Mesendoderm (in vitro differentiated cells): ENCODE measurements around the gene EPHB2.

Experiments used
- DNase-seq: peaks from one replicate; pipeline ENCODE4 v3.0.0; 2013
- H2AK5ac ChIP-seq: 2 replicates; pipeline ENCODE4 v1.6.1; 2013; ENCODE audit warnings: low read length, inconsistent platforms
- H2BK120ac ChIP-seq: 2 replicates; pipeline ENCODE4 v1.6.1; 2013; ENCODE audit warnings: low read depth, mild to moderate bottlenecking, low read length, moderate library complexity, mixed read lengths
- H2BK15ac ChIP-seq: replicated peaks from 2 replicates; pipeline ENCODE4 v1.6.1; 2013; ENCODE audit warnings: low read depth, mild to moderate bottlenecking, moderate library complexity
- H2BK5ac ChIP-seq: 2 replicates; pipeline ENCODE4 v1.6.1; 2013; ENCODE audit warnings: low read length, inconsistent platforms
- H3K18ac ChIP-seq: 2 replicates; pipeline ENCODE4 v1.6.1; 2013; ENCODE audit warnings: mild to moderate bottlenecking, low read length, mixed read lengths
- H3K23ac ChIP-seq: one replicate; pipeline ENCODE4 v1.6.1; 2013; ENCODE audit warnings: low read length
- H3K27ac ChIP-seq: 2 replicates; pipeline ENCODE4 v1.5.1; 2013; ENCODE audit warnings: low read depth, mild to moderate bottlenecking, inconsistent platforms, low read length, moderate library complexity
- H3K27me3 ChIP-seq: 2 replicates; pipeline ENCODE4 v1.6.1; 2013; ENCODE audit warnings: low read length, control low read depth, mild to moderate bottlenecking, inconsistent platforms; ENCODE audit not compliant: insufficient read depth, poor library complexity
- H3K36me3 ChIP-seq: 2 replicates; pipeline ENCODE4 v1.6.1; 2013; ENCODE audit warnings: low read length, inconsistent platforms; ENCODE audit not compliant: control insufficient read depth, insufficient read depth
- H3K4ac ChIP-seq: one replicate; pipeline ENCODE4 v1.6.1; 2013; ENCODE audit warnings: low read depth, mild to moderate bottlenecking, low read length, moderate library complexity
- H3K4me1 ChIP-seq: 2 replicates; pipeline ENCODE4 v1.6.1; 2013; ENCODE audit warnings: low read depth, low read length, inconsistent platforms; ENCODE audit not compliant: control insufficient read depth
- H3K4me2 ChIP-seq: 2 replicates; pipeline ENCODE4 v1.6.1; 2013; ENCODE audit warnings: low read length
- H3K4me3 ChIP-seq: 2 replicates; pipeline ENCODE4 v1.5.1; 2013; ENCODE audit warnings: mild to moderate bottlenecking, low read length
- H3K56ac ChIP-seq: one replicate; pipeline ENCODE4 v1.6.1; 2013; ENCODE audit warnings: low read length
- H3K79me1 ChIP-seq: 2 replicates; pipeline ENCODE4 v1.6.1; 2013; ENCODE audit warnings: low read length, inconsistent platforms
- H3K79me2 ChIP-seq: 2 replicates; pipeline ENCODE4 v1.6.1; 2013; ENCODE audit warnings: mild to moderate bottlenecking, low read length; ENCODE audit not compliant: control insufficient read depth, insufficient read depth
- H3K9ac ChIP-seq: 2 replicates; pipeline ENCODE4 v1.6.1; 2013; ENCODE audit warnings: low read length, inconsistent platforms
- H4K5ac ChIP-seq: one replicate; pipeline ENCODE4 v1.6.1; 2013; ENCODE audit warnings: low read length
- H4K8ac ChIP-seq: one replicate; pipeline ENCODE4 v1.6.1; 2013; ENCODE audit warnings: low read depth, mild to moderate bottlenecking, control low read depth, low read length, moderate library complexity
- WGBS: extraction: QIAGEN DNeasy Blood & Tissue Kit; methylation state at CpG from one replicate; pipeline ENCODE4 v1.1.7; 2013; ENCODE audit warnings: low lambda C conversion rate, missing lambda C conversion rate; ENCODE audit not compliant: insufficient coverage; ENCODE audit errors: extremely low coverage; 5-methylcytosine and 5-hydroxymethylcytosine counted together

The EPHB2 gene

DNA sequence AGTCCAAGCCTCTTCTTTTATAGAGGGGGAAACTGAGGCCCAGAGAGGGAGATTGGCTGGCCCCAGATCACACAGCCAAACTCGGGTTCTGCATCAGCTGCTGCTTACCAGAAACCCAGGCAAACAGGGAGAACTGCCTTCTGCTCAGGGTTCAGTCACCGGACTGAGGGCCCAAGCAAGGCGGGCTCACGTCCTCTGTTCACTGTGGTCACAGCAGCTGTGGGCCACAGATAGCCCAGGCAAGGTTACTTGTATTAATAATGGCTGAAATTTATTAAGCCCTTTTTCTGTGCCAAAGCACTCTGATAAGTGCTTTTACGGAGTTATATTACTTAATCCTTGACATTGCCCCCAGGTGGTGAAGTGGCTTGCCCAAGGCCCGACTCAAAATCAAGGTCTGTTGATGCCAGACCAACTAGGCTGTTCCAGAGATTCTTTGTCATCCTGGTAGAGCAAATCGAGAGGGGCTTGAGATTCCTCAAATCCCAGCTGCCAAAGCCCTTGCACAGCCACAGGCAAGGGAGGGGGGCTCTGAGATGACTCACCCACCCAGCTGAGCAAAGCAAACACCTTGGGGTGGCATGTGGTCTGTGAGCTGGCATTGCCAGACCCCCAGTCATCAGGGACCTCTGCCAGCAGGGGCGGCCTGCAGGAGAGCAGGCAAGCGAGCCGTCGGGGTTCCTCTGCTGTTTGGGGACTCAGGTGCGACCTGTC is 36.5 kb downstream of the EPHB2 start:
- Histone ChIP-seq H3K79me2 (no peaks in the 10 kb centered on the region), H2BK5ac (no peak overlapping the region), H4K5ac (no peak overlapping the region), H3K27ac (no peak overlapping the region), H3K4me3 (no peak overlapping the region), H3K4me1 (peaks cover 9% of the 10 kb centered on the region), H4K8ac (no peak overlapping the region), H3K79me1 (no peaks in the 10 kb centered on the region), H3K27me3 (no peaks in the 10 kb centered on the region), H2AK5ac (no peak overlapping the region), H3K4ac (no peak overlapping the region), H3K56ac (no peak overlapping the region), H3K9ac (no peak overlapping the region), H3K4me2 (no peak overlapping the region), H3K36me3 (no peaks in the 10 kb centered on the region), H2BK120ac (no peak overlapping the region), H3K23ac (no peak overlapping the region), H3K18ac (no peak overlapping the region), H2BK15ac (no peak overlapping the region)
- no peak for DNase-seq
- no CpG with 5 or more reads among the region's 12 CpGs for whole genome bisulfite sequencing

DNA sequence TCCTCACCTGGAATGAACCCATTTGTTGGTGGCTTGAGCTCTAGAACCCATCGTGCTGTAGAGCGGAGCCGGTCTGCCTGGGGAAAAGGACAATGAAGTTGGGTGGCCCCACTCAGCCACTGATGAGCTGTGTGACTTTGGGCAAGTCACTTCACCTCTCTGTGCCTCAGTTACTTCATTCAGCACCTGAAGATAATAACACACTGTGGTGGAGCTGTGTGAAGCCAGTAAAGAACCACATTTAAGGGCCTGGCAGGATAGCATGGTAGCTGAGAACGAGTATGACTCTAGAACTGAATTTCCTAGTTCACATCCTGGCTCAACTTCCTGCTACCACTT is 37.1 kb downstream of the EPHB2 start:
- no peaks in the 10 kb centered on the region for H3K36me3 ChIP-seq
- DNase-seq: no peak
- H3K18ac ChIP-seq: no peak overlapping the region
- no peak overlapping the region for H3K56ac ChIP-seq
- no peak overlapping the region for H3K9ac ChIP-seq
- no peak overlapping the region for H2AK5ac ChIP-seq
- no peak overlapping the region for H3K4me2 ChIP-seq
- no peak overlapping the region for H3K27ac ChIP-seq
- no peaks in the 10 kb centered on the region for H3K79me2 ChIP-seq
- H4K5ac ChIP-seq: no peak overlapping the region
- H3K23ac ChIP-seq: no peak overlapping the region
- H2BK5ac ChIP-seq: no peak overlapping the region
- H3K27me3 ChIP-seq: no peaks in the 10 kb centered on the region
- no peak overlapping the region for H2BK15ac ChIP-seq
- H2BK120ac ChIP-seq: no peak overlapping the region
- no peaks in the 10 kb centered on the region for H3K79me1 ChIP-seq
- H3K4ac ChIP-seq: no peak overlapping the region
- WGBS: no CpG with 5 or more reads among the region's 4 CpGs
- no peak overlapping the region for H3K4me3 ChIP-seq
- no peak overlapping the region for H4K8ac ChIP-seq
- H3K4me1 ChIP-seq: peaks cover 9% of the 10 kb centered on the region

DNA sequence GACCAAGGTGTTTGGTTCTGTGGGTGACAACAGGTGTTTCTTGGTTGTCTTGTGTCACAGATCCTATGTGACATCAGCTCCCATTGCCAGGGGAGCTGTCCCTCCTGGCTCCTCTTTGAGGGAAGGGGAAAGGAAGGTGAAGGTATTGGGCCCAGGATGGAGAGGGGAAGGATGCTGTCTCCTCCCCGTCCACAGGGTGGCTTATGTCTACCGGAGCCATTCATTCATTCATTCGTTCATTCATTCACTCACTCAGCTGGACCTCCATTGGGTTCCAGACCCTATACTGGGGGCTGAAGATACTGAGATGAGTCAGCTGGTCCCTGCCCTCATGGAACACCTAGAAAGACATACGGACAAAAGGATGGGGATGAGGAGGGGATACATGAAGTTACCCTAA is 38.9 kb downstream of the EPHB2 start:
- WGBS: no CpG with 5 or more reads among the region's 4 CpGs
- Histone ChIP-seq H2BK120ac (no peak overlapping the region), H3K4me3 (no peak overlapping the region), H3K9ac (no peak overlapping the region), H3K4ac (no peak overlapping the region), H3K56ac (no peak overlapping the region), H3K79me2 (no peaks in the 10 kb centered on the region), H3K4me1 (peaks cover 9% of the 10 kb centered on the region), H2BK5ac (no peak overlapping the region), H3K36me3 (no peaks in the 10 kb centered on the region), H3K27ac (no peak overlapping the region), H3K4me2 (no peak overlapping the region), H4K8ac (no peak overlapping the region), H3K23ac (no peak overlapping the region), H3K27me3 (no peaks in the 10 kb centered on the region), H3K79me1 (no peaks in the 10 kb centered on the region), H2BK15ac (no peak overlapping the region), H3K18ac (no peak overlapping the region), H2AK5ac (no peak overlapping the region), H4K5ac (no peak overlapping the region)
- DNase-seq: no peak

GRCh38 chr1:22749919-22750684 is 39.5 kb downstream of the EPHB2 start:
- H3K18ac ChIP-seq: no peak overlapping the region
- H3K23ac ChIP-seq: no peak overlapping the region
- H3K27me3 ChIP-seq: no peaks in the 10 kb centered on the region
- no peak overlapping the region for H4K8ac ChIP-seq
- H3K4ac ChIP-seq: no peak overlapping the region
- H2BK5ac ChIP-seq: no peak overlapping the region
- no peak overlapping the region for H4K5ac ChIP-seq
- H2BK15ac ChIP-seq: no peak overlapping the region
- H3K27ac ChIP-seq: peak overlapping the region; percentile 33
- no peak overlapping the region for H3K4me2 ChIP-seq
- H2AK5ac ChIP-seq: no peak overlapping the region
- DNase-seq: peak; percentile 81
- no peaks in the 10 kb centered on the region for H3K79me2 ChIP-seq
- no peak overlapping the region for H3K4me3 ChIP-seq
- H3K56ac ChIP-seq: peak overlapping the region; percentile 57
- H3K9ac ChIP-seq: no peak overlapping the region
- no peaks in the 10 kb centered on the region for H3K79me1 ChIP-seq
- no peaks in the 10 kb centered on the region for H3K36me3 ChIP-seq
- WGBS: no CpG with 5 or more reads among the region's 5 CpGs
- H3K4me1 ChIP-seq: peaks cover 9% of the 10 kb centered on the region
- no peak overlapping the region for H2BK120ac ChIP-seq

GRCh38 chr1:22750685-22751051 is 40.0 kb downstream of the EPHB2 start:
- no peaks in the 10 kb centered on the region for H3K36me3 ChIP-seq
- H3K56ac ChIP-seq: no peak overlapping the region
- H3K79me2 ChIP-seq: no peaks in the 10 kb centered on the region
- no peak overlapping the region for H3K18ac ChIP-seq
- no peaks in the 10 kb centered on the region for H3K79me1 ChIP-seq
- peaks cover 9% of the 10 kb centered on the region for H3K4me1 ChIP-seq
- no peak overlapping the region for H3K4me3 ChIP-seq
- no peak overlapping the region for H2BK15ac ChIP-seq
- no peak overlapping the region for H4K5ac ChIP-seq
- no peak overlapping the region for H2BK120ac ChIP-seq
- H2BK5ac ChIP-seq: no peak overlapping the region
- no CpG with 5 or more reads among the region's 1 CpG for WGBS
- no peak overlapping the region for H3K4me2 ChIP-seq
- H3K4ac ChIP-seq: no peak overlapping the region
- H2AK5ac ChIP-seq: no peak overlapping the region
- no peak overlapping the region for H3K23ac ChIP-seq
- no peak for DNase-seq
- no peak overlapping the region for H4K8ac ChIP-seq
- H3K9ac ChIP-seq: no peak overlapping the region
- H3K27me3 ChIP-seq: no peaks in the 10 kb centered on the region
- no peak overlapping the region for H3K27ac ChIP-seq
